Esophagus (tissue), 2 donors: ENCODE data around the gene PALLD. TPM values are rescaled to one million over a fixed set of nuclear protein-coding genes. Genes with fewer than 3 reads are reported as not detected.
"Not testable (repeated sequence)": the region's sequence is repeated elsewhere in the genome, so short reads cannot be mapped to it uniquely, and the experiment has no call there.

Experiments
- H3K27ac ChIP-seq, 2 donors: one replicate each; pipeline ENCODE4 v1.5.1; 2013; ENCODE audit warnings: low read depth in 2 of 2, mild to moderate bottlenecking in 2 of 2, inconsistent platforms in 1 of 2, low read length in 1 of 2, moderate library complexity in 1 of 2
- H3K27me3 ChIP-seq, 2 donors: one replicate each; pipeline ENCODE4 v1.6.1; 2013; ENCODE audit warnings: low read length in 2 of 2, control low read depth in 1 of 2, mild to moderate bottlenecking in 1 of 2; ENCODE audit not compliant: insufficient read depth in 2 of 2, control insufficient read depth in 1 of 2
- H3K36me3 ChIP-seq, 2 donors: one replicate each; pipeline ENCODE4 v1.6.1; 2013; ENCODE audit warnings: low read length in 1 of 2; ENCODE audit not compliant: control insufficient read depth in 2 of 2, insufficient read depth in 2 of 2
- H3K4me1 ChIP-seq, 2 donors: one replicate each; pipeline ENCODE4 v1.6.1; 2013; ENCODE audit warnings: low read length in 1 of 2; ENCODE audit not compliant: control insufficient read depth in 2 of 2, insufficient read depth in 2 of 2
- H3K4me3 ChIP-seq, 2 donors: one replicate each; pipeline ENCODE4 v1.5.1; 2013; ENCODE audit warnings: low read length in 2 of 2, mild to moderate bottlenecking in 2 of 2, low read depth in 1 of 2, moderate library complexity in 1 of 2
- H3K9me3 ChIP-seq, 2 donors: one replicate each; pipeline ENCODE4 v1.6.1; 2013; ENCODE audit warnings: mild to moderate bottlenecking in 2 of 2, low read depth in 1 of 2, low read length in 1 of 2, moderate library complexity in 1 of 2; ENCODE audit not compliant: control insufficient read depth in 2 of 2, insufficient read depth in 1 of 2
- WGBS, 2 donors: extraction: QIAGEN DNeasy Blood & Tissue Kit; methylation state at CpG; one replicate each; pipeline ENCODE4 v1.1.7; 2013; 5-methylcytosine and 5-hydroxymethylcytosine counted together
- polyA plus RNA-seq, 2 donors: library from polyadenylated mRNA; stranded (reverse); fragments of 200-250 nt; gene quantifications; one replicate each; pipeline ENCODE4 v1.2.3, GENCODE V29; 2013
- donor health status: healthy with polysubstance abuse.
- donor health status: Bipolar disorder and iron deficiency.

PALLD gene
- polyA plus RNA-seq, 2 donors = 34.7 to 101 TPM

DNA sequence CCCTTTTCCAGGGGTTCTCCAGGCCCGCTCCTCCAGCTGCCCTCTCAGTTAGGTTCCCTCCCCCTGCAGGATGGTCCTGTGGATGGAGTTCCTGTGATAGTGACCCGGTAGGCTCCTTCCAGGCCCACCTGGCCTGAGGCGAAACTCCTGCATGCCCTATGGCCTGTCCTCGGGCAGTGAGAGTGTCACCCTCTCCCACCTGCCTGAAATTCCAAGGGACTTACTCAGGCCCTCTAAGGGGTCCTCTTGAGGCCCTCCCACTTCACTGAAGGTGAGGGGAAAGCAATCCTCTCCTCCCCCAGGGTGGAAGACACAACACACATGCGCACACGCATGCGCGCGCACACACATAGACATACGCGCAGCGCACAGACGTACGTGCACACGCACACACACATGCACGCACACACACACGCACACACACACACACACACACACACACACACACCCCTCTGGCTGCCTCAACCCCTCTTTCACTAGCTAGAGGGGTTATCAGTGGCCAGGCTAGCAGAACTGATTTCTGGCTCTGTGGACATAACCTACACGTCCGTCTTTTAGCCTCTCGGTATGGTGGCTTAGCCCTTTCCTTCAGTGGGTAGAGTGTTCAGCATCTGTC is 297.3 kb downstream of the PALLD start:
- H3K9me3 ChIP-seq = no peaks in the 10 kb centered on the region
- H3K36me3 ChIP-seq = no peaks in the 10 kb centered on the region
- no peaks in the 10 kb centered on the region for H3K4me1 ChIP-seq
- no peak overlapping the region for H3K4me3 ChIP-seq
- H3K27me3 ChIP-seq = no peaks in the 10 kb centered on the region
- no peak overlapping the region for H3K27ac ChIP-seq
- 84 to 97% methylated on average over 20 of the region's 20 CpGs for WGBS, 2 donors

DNA sequence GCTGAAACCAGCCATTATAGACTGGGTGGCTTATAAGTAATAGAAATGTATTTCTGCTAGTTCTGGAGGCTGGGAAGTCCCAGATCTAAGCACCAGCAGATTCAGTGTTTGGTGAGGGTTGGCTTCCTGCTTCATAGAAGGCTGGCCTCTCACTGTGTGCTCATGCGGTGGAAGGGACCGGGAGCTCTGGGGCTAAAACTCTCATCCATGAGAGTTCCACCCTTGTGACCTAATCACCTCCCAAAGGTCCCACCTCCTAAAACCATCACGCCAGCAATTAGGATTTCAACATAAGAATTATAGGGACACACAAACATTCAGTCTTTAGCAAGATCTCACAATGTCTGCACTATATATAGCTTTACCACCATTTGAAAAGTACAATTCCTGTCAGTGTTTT is 298.0 kb downstream of the PALLD start:
- no peak overlapping the region for H3K27ac ChIP-seq
- no peaks in the 10 kb centered on the region for H3K36me3 ChIP-seq
- H3K9me3 ChIP-seq = no peaks in the 10 kb centered on the region
- H3K27me3 ChIP-seq = no peaks in the 10 kb centered on the region
- H3K4me3 ChIP-seq = no peak overlapping the region
- H3K4me1 ChIP-seq = no peaks in the 10 kb centered on the region
- WGBS, 2 donors = 86 to 92% methylated on average over 3 of the region's 3 CpGs

DNA sequence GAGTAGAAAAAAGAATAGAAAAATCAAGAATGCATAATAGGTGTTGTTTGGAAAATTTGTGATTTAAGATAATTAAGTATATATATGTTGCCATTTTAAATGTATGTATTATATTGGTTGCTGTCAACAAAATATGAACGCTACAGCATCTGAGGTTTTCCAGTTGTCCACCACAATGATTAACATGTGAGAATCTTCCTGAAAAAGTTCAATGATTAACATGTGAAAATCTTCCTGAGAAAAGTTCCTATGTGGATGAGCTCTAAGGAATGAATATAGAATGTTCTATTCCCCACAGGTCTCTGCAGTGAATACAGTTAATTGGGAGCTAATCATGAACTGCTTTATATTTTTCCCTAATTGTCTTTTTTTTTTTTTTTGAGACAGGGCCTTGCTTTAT is 298.5 kb downstream of the PALLD start:
- no peaks in the 10 kb centered on the region for H3K9me3 ChIP-seq
- H3K4me1 ChIP-seq = no peaks in the 10 kb centered on the region
- H3K27me3 ChIP-seq = no peaks in the 10 kb centered on the region
- no peak overlapping the region for H3K4me3 ChIP-seq
- H3K27ac ChIP-seq = no peak overlapping the region
- 94 to 95% methylated on average over 1 of the region's 1 CpG for WGBS, 2 donors
- H3K36me3 ChIP-seq = no peaks in the 10 kb centered on the region

DNA sequence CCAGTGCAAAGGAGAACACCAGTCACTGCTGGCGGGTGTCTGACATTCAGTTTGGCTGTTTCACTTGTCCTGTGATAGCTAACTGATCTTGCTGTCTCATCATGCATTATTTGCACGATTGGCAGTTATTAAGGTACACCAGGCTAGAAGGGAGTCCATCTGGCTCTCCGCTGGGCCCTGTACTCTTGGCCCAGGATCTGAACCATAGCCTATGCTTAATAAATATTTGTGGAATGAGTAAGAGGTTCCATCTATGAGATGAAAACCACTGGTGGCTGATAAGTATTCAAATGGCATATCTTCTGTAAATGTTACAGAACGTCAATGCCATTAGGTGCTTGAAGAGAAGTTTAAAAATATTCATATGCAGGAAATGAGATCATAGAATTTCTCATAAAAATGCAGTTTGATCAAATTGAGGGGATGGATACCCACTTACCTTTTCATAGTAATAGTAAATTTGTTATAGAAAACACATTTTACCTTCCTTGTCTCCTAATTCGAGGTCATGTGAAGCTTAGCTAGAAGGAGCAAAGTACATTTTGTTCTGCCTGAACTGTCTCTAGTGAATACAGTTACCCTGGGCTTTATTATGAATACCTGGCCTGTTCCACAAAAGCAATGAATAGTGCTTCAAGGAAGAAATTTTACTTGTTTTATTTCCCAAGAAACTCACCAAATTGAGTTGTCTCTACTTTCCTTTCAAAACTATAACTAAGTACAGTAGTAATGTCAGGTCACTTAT is 299.7 kb downstream of the PALLD start:
- H3K9me3 ChIP-seq = no peaks in the 10 kb centered on the region
- H3K27ac ChIP-seq = no peak overlapping the region
- no peak overlapping the region for H3K4me3 ChIP-seq
- no peaks in the 10 kb centered on the region for H3K36me3 ChIP-seq
- no peaks in the 10 kb centered on the region for H3K4me1 ChIP-seq
- no peaks in the 10 kb centered on the region for H3K27me3 ChIP-seq
- WGBS, 2 donors = 73 to 78% methylated on average over 5 of the region's 5 CpGs

DNA sequence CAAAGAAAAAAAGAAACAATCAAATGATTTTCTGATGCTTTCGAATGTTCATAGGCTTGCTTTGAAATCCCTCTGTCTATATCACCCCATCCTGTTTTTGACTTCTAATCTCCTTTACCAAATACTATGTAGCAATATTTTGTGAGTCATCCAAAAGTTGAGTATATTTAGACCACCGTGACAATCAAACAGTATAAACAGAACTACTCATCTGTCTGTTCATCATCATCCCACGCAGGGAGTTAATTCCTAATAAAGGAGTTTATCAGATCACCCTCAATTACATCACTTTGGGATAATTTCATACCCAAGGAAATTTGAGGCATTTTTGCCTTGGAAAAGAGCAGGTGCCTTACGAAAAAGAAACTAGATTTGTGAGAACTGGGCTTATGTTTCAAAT is 300.3 kb downstream of the PALLD start:
- Histone ChIP-seq H3K4me1 (no peaks in the 10 kb centered on the region), H3K27me3 (no peaks in the 10 kb centered on the region), H3K4me3 (no peak overlapping the region), H3K9me3 (no peaks in the 10 kb centered on the region), H3K27ac (no peak overlapping the region), H3K36me3 (no peaks in the 10 kb centered on the region)
- 40 to 43% methylated on average over 4 of the region's 4 CpGs for WGBS, 2 donors

DNA sequence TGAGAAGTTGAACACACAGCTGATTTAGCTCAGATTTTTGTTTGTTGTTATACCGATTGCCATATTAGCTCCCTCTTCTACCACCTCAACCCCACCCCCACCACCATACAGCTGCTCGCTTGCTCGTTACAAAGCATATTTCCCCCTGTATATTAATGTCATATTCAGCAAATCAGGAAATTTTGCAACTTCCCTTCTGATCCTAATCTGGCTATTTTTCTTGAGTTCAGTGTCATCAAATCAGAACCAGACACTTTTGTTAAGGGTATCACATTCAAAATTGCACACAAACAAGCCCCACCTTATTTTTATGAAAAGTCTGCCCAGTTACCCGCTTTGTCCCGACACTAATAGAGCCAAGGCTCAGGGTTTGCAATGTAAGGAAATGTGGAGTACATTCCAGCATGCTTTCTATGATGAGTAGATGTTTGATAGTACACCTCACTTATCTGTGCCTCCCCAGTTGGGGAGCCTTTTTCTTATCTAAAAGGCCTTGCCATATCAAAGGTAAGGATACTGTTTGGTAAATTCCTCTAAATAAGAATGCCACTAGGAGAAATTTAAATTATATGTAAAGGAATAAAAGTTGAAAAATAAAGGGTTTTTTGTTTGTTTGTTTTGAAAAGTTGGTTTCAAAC is 301.0 kb downstream of the PALLD start:
- WGBS, 2 donors = 79 to 82% methylated on average over 5 of the region's 5 CpGs
- no peaks in the 10 kb centered on the region for H3K4me1 ChIP-seq
- H3K36me3 ChIP-seq = no peaks in the 10 kb centered on the region
- H3K9me3 ChIP-seq = no peaks in the 10 kb centered on the region
- no peak overlapping the region for H3K27ac ChIP-seq
- H3K27me3 ChIP-seq = no peaks in the 10 kb centered on the region
- H3K4me3 ChIP-seq = no peak overlapping the region

DNA sequence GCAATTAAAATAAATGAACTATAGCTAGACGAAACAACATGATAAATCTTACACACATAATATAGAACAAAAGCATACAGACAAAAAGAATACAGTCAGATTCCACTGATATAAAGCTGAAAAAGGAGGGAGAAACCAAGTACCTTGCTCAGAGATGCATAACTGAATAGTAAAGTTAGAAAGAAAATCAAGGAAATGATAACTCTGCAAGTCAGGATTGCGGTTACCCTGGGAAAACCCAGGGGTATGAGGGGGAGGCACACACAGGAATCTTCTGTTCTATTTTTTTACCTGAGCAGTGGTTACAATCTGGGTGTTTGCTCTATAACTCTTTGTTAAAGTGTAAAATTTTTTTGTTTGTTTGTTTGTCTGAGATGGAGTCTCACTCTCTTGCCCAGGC is 304.1 kb downstream of the PALLD start:
- Histone ChIP-seq H3K27ac (no peak overlapping the region), H3K36me3 (no peaks in the 10 kb centered on the region), H3K4me1 (no peaks in the 10 kb centered on the region), H3K27me3 (no peaks in the 10 kb centered on the region), H3K4me3 (no peak overlapping the region), H3K9me3 (no peaks in the 10 kb centered on the region)
- 88 to 90% methylated on average over 2 of the region's 2 CpGs for WGBS, 2 donors

DNA sequence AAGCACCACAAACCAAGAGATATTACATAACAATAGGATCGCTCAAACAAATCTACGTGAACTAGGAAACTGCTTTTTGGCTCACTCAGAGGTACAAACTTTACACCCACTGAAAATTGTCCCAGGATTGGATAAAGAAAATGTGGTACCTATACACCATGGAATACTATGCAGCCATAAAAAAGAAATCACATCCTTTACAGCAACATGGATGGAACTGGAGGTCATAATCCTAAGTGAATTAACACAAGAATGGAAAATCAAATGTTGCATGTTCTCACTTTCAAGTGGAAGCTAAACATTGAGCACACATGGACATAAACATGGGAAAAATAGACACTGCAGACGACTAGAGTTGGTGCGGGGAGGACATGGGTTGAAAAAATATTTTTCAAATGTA is 305.4 kb downstream of the PALLD start:
- no peaks in the 10 kb centered on the region for H3K4me1 ChIP-seq
- WGBS, 2 donors = 95 to 99% methylated on average over 4 of the region's 4 CpGs
- H3K27ac ChIP-seq = no peak overlapping the region
- no peak overlapping the region for H3K4me3 ChIP-seq
- H3K27me3 ChIP-seq = no peaks in the 10 kb centered on the region
- no peaks in the 10 kb centered on the region for H3K36me3 ChIP-seq
- no peaks in the 10 kb centered on the region for H3K9me3 ChIP-seq

DNA sequence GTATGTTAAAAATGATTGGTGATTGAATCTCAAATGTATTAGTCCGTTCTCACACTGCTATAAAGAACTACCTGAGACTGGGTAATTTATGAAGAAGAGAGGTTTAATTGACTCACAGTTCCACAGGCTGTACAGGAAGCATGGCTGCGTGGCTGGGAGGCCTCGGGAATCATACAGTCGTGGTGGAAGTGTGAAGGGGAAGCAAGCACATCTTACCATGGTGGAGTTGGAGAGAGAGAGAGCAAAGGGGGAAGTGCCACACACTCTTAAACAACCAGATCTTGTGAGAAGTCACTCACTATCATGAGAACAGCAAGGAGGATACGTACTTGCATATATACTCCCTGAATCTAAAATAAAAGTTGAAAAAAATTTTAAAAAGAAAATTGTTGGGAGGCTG is 306.2 kb downstream of the PALLD start:
- 79 to 83% methylated on average over 5 of the region's 5 CpGs for WGBS, 2 donors
- not testable (repeated sequence) for H3K27me3 ChIP-seq, H3K4me3 ChIP-seq, H3K9me3 ChIP-seq, H3K4me1 ChIP-seq, H3K27ac ChIP-seq, H3K36me3 ChIP-seq

DNA sequence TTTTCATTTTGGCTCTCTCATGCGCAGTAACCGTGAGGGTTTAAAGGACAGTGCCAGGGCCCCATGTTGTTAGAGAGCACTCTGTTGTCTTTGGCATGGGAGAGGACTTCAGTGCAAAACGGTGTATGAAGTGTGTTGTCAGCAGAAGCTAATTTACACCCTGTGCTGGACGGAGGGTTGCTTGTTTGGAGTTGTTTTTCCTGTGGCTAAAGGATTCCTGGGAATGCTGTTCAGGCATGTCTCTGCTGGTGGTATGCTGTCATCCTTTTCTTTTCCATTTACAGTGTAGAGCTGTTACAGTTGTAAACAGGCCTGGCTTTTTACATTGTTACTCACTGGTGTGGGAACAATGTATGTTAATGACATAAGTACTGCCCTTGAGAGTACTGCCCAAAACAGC is 306.9 kb downstream of the PALLD start:
- Histone ChIP-seq H3K27ac (no peak overlapping the region), H3K27me3 (no peaks in the 10 kb centered on the region), H3K4me1 (no peaks in the 10 kb centered on the region), H3K4me3 (no peak overlapping the region), H3K9me3 (no peaks in the 10 kb centered on the region), H3K36me3 (no peaks in the 10 kb centered on the region)
- 40 to 56% methylated on average over 4 of the region's 4 CpGs for WGBS, 2 donors
